ENCODE results near the gene KCNAB3. TPM values are rescaled to one million over a fixed set of nuclear protein-coding genes. Genes with fewer than 3 reads are reported as not detected.
A peak's percentile ranks its signal among the peaks of the same experiment; 100 is the strongest.

Gene KCNAB3
- total RNA-seq, 2 donors from 2014 or later = 1.1 to 2.6 TPM

- Histone ChIP-seq H3K36me3 (peaks cover 12% of the 10 kb centered on the region), H3K27ac (peak within 1 kb of the TSS; percentile 99), H3K9me3 (no peaks in the 10 kb centered on the region), H3K4me3 (peak within 1 kb of the TSS; percentile 86), H3K9ac (ENCODE audit: low read depth in 2 of 2, low read length in 2 of 2) (peak within 1 kb of the TSS; percentile 65 to 97), H3K4me1 (peaks cover 23% of the 10 kb centered on the region), H3K27me3 (no peaks in the 10 kb centered on the region)
- intact Hi-C loops (cut with DNase I) = no loop called here
- no peak for TF ChIP-seq CTCF (IDR thresholded peaks at IDR 0.05)
- DNase-seq = peak; percentile 65
Measured at GRCh38 chr17:7888184-7888920, 41.3 kb downstream of the KCNAB3 start, which contains the start of gene CHD3. Gene CHD3, plus strand, starts transcription at chr17:7888789. Its CDS starts 212 bp downstream, at chr17:7889001.

GRCh38 chr17:7887482-7888183 is 42.0 kb downstream of the KCNAB3 start:
- peak; percentile 95 for DNase-seq
- peak overlapping the region; percentile 65 to 97 for H3K9ac ChIP-seq (ENCODE audit: low read depth in 2 of 2, low read length in 2 of 2)
- H3K4me3 ChIP-seq = peak overlapping the region; percentile 86
- H3K27ac ChIP-seq = peak overlapping the region; percentile 99
- peaks cover 7% of the 10 kb centered on the region for H3K36me3 ChIP-seq
- no peaks in the 10 kb centered on the region for H3K9me3 ChIP-seq
- no peaks in the 10 kb centered on the region for H3K27me3 ChIP-seq
- intact Hi-C loops (cut with DNase I) = no loop called here
- no peak for TF ChIP-seq CTCF (IDR thresholded peaks at IDR 0.05)
- H3K4me1 ChIP-seq = peaks cover 23% of the 10 kb centered on the region

GRCh38 chr17:7887038-7887481 is 42.6 kb downstream of the KCNAB3 start:
- Histone ChIP-seq H3K27me3 (no peaks in the 10 kb centered on the region), H3K27ac (peak overlapping the region; percentile 99), H3K4me1 (peaks cover 23% of the 10 kb centered on the region), H3K9ac (ENCODE audit: low read depth in 2 of 2, low read length in 2 of 2) (peak overlapping the region; percentile 74 to 97), H3K9me3 (no peaks in the 10 kb centered on the region), H3K4me3 (peak overlapping the region; percentile 86), H3K36me3 (peaks cover 7% of the 10 kb centered on the region)
- TF ChIP-seq CTCF (IDR thresholded peaks at IDR 0.05) = no peak
- no peak for DNase-seq
- intact Hi-C loops (cut with DNase I) = no loop called here

- intact Hi-C loops (cut with DNase I) = no loop called here
- peak; percentile 65 for DNase-seq
- H3K4me1 ChIP-seq = peaks cover 23% of the 10 kb centered on the region
Measured at GRCh38 chr17:7886227-7887037, 43.2 kb downstream of the KCNAB3 start.

More at GRCh38 chr17:7886227-7887037, 43.2 kb downstream of the KCNAB3 start:
- peak overlapping the region; percentile 99 for H3K27ac ChIP-seq
- peaks cover 7% of the 10 kb centered on the region for H3K36me3 ChIP-seq
- H3K9ac ChIP-seq (ENCODE audit: low read depth in 2 of 2, low read length in 2 of 2) = peak overlapping the region; percentile 74 to 97
- H3K4me3 ChIP-seq = peak overlapping the region; percentile 86
- TF ChIP-seq CTCF (IDR thresholded peaks at IDR 0.05) = no peak
- no peaks in the 10 kb centered on the region for H3K27me3 ChIP-seq
- H3K9me3 ChIP-seq = no peaks in the 10 kb centered on the region
